ENCODE results near the gene CCS.
"Not testable (repeated sequence)": the region's sequence is repeated elsewhere in the genome, so short reads cannot be mapped to it uniquely, and the experiment has no call there.

The CCS gene

DNA sequence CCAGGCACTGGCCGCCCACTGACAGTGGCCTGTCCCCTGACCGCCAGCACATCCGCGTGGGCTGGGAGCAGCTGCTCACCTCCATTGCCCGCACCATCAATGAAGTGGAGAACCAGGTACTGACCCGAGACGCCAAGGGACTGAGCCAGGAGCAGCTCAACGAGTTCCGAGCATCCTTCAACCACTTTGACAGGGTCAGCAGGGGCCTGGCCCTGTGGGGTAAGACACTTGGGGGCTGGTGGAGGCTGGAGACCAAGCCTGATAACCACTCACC lies 31.1 kb upstream of the CCS start:
- no peak for DNase-seq

DNA sequence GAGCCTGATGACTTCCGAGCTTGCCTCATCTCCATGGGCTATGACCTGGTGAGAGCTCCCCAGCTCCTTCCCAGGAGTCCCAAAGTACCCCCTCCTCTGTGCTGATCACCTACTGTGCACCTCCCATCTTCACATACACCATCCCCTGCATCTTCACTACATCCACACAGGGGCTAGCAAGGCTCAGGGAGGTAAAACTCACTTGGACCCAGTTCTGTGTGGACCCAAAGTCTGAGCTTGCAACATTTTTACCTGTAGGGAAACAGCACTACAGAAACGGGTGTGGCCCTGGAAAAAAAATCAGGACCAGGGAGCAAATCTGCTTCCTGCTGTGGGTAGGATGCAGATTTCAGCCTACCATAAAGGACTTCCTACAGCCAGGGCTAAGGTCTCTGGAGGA lies 30.7 kb upstream of the CCS start:
- no peak for DNase-seq

DNA sequence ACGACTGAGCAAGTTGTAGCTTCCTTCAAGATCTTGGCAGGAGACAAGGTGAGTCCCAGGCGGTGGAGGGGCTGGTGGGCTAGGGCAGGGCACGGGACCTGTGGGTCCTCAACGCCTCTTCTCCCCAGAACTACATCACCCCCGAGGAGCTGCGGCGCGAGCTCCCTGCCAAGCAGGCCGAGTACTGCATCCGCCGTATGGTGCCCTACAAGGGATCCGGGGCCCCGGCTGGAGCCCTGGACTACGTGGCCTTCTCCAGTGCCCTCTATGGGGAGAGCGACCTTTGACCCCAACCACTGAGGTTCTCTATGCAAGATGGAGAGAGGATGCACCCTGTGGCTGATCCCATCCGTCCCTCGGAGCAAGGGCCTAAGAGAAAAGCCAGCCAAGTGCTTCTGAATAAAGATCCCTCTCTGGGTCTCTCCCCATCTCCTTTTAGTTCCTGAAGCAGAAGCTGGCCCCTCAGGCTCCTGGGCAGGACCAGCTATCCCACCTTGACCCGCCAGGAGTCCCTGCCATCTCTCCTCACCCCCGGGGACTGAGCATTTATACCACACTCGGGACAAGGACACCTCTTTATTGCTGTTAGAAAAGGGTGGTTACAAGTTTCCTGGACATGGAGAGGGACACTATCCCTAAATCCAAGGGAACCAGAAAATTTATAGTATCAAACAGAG lies 29.9 kb upstream of the CCS start:
- DNase-seq: no peak

DNA sequence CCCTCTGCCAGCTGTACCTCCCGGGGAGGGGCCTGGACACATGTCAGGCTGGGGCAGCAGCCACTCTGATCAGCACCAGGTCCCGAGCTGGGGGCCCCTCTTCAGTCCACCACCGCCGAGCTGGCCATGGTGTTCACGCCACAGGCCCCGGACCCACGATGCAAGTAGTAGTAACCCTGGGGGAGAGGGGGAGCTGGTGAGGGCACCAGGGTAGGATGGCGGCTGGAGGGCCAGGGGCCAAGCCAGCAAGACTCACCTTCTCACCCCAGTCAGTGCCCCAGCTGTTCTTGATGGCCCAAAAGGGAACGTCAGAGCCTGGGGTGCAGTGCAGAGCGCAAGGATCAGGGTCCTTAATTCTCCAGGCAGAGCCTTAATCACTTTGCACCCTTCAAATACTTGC lies 29.2 kb upstream of the CCS start:
- DNase-seq: no peak

DNA sequence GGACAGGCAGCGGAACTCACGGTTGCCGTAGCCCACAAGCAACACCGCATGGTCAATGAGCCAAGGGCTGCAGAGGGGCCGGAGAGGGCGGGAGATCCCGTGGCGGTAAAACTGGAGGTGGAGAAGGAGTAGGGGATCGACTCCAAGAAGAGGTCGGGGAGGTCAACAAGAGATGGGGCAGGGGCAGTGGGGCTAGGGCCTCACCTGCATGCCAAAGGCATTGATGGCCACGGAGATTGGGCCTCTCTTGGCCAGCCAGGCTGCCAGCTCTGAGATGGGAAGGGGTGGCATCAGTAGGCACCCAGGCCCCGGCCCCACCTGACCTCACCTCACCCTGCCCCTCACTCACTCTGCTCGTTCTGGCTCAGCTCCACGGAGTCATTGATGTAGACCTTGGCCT lies 28.4 kb upstream of the CCS start:
- no peak for DNase-seq

DNA sequence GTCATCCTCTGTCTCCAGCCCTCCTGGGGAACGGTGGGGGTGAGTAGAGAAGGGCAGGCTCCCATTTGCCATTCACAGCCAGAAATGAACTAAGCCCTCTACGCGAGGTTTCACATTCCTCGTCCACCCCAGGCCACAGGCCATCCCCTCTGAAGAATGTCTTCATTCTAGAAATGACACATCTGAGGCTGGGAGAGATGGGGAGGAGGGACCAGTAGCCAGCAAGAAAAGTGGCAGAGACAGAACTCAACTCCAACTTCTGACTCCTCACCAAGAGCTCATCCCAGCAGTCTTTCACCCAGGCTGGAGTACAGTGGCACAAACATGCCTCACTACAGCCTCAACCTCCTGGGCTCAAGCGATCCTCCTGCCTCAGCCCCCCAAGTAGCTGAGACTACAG lies 28.0 kb upstream of the CCS start:
- DNase-seq: no peak

DNA sequence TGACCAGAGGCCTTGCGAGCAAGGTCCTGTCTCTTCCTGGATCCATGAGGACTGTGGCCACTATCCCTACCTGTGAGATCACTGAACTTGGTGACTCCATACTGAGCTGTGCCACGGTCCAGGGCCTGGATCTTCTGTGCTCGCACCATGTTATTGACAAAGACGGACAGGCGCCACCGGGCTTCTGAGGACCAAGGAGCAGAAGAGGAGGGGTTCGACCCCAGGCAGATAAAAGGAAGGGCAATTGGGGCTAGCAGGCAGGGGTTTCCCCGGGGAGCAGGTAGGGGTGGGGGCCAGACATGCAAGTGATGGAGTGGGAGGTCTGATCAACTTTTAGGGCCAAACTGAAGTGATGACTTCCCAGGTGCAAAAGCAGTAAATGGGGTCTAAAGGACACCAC lies 26.8 kb upstream of the CCS start:
- no peak for DNase-seq

DNA sequence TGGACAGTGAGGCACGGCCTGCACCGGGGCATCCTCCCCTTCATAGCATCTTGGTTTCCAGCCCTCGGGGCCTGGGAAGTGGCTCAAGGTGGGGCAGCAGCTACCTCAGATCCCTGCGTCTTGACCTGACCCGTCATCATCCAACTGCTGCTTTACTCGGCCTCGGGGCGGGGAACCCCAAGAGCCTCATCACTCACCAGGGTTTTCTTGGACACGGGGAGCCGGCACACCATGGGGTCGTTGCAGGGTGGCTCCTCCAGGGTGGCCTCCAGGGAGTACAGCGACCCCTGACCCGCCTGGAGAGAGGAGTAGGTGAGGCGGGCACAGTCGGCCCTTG lies 25.2 kb upstream of the CCS start:
- no peak for DNase-seq

DNA sequence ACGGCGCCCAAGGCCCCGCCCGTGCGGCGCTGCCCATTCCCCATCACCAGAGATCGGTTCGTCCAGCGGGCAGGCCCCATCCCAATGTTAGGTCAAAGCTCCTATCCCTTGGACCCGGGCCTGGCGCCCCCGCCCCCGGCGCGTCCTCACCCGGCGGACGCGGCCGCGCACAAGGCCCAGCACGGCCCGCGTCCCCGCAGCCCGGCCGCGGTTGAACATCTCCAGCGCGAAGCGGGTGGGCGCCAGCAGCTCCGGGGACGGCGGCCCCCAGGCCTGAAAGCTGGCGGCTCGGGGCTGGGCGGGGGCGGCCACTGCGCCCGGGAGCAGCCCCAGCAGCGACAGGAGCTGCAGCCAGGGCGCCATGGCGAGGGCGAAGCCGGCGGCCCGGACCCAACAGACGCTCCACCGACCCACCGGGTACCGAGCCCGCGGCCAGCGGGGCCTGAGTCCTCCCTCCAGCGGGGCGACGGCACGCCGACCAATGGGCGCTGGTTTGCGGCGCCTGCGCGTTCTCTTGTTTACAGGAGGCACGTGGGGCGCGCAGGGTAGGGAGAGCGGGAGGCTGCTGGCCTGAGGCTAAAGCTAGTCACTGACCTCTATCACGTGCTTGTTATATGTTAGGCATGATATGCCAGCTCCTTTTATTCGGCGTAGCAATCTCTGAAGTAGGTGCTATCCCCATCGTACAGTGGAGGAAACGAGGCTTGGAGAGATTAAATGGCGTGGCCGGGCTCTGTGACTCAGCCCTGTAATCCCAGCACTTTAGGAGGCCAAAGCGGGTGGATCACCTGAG lies 24.7 kb upstream of the CCS start, which contains the start of gene CTSF:
TSS of gene CTSF (minus strand) at position 483 of the 793 bp plus-strand sequence. CDS start at position 363, 120 bp downstream.
- peak; percentile 51 to 70 for DNase-seq

DNA sequence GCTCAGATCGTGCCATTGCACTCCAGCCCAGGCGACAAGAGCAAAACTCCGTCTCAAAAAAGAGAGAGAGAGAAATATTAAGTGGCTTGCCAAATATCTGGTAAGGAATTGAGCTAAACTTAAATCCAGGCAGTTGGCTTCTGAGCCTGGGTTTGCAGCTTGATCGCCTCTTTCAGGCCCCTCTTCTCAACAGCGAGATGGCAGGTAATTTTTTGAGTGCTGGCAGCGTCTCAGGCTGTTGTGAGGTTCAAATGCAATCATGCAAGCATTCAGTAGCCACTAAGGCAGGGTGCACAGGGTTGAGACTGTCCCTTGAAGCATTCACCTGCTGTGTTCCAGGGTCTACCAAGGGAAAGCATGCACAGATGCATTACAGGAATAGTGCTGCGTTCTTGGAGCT lies 23.9 kb upstream of the CCS start:
- no peak for DNase-seq

DNA sequence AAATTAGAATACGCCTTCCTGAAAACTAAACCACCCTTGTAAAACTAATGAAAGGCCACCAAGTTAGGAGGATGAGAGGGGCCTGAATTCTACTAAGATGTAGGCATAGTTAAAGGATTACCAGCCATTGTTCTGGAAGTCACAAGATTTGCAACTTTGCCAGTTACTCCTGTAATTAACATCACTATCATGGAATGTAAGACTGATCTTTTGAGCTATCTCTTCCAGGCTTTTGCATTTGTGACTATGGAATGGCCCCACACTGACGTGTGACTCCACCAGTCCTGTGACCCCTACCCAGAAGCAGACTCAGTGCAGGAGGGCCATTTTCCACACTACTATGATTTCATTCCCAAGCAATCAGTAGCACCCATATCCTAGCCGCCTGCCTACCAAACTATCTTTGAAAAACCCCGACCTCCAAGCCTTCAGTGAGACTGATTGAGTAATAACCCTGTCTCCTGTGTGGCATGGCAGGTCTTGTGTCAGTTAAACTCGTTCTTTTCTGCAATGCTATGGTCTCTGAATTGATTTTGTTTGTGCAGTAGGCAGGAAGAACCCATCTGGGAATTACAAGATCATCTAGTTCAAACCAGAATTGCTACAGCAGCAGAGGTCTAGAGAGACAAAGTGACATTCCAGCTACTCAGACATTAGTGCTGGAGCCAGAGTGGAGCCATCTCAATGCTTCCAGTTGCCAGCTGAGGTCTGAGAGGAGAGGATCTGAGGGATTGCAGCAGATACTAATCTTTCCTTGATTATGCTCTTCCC lies 22.7 kb upstream of the CCS start:
- DNase-seq: no peak

DNA sequence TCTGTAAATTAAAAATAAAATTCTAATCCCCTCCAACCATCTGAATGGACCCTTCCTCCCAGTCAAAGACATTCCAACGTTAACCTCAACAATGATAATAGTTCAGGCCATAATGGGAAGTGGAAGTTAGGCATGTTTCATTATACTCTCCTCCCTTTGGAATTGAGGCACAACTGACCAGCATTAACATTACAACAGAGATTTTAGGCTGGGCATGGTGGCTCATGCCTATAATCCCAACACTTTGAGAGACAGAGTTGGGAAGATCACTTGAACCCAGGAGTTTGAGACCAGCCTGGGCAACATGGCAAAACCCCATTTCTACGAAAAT lies 22.2 kb upstream of the CCS start:
- DNase-seq: no peak

DNA sequence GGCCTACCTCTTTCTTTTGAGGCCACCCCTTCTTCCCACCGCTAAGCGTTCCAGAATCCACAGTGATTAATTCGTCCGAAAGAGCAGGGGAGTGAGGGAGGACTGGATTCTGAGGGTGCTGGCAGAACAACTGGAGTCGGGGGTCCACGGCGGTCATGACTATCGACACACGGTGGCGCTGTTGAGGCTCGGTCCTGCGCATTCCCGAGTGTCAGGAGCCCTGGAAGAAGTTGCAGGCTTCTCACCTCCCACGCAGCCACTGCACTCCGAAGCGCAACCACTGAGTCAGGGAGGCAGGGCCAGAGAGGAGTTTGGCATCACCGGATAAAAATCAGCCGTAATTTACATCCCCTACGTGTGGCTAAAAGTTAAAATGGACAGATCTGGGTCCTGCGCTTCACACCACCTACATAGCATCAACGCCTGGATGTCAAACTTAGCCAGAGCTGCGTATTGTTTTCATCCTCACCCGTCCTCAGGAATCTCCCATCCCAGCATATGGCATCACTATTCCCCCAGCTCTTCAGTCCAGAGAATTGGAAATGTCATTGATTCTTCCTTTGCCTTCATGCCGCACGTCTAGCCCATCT lies 13.9 kb upstream of the CCS start:
- peak; percentile 41 to 44 for DNase-seq

DNA sequence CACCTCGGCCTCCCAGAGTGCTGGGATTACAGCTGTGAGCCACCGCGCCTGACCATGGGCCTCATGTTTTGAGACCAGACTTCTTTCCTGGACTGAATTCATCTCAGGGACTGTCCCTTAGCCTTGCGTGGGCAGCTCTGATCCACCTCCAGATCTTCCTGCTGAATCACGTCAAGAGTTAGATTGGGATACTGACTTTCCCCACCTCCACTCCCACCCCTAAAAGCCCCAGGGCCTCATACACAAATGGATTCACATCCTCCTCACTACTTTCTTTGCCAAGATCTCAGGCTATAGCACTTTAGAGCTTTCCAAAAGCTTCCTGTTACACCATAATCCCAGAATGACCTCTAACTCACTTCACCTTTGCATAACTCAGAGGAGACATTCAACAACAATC lies 12.2 kb upstream of the CCS start:
- DNase-seq: no peak

DNA sequence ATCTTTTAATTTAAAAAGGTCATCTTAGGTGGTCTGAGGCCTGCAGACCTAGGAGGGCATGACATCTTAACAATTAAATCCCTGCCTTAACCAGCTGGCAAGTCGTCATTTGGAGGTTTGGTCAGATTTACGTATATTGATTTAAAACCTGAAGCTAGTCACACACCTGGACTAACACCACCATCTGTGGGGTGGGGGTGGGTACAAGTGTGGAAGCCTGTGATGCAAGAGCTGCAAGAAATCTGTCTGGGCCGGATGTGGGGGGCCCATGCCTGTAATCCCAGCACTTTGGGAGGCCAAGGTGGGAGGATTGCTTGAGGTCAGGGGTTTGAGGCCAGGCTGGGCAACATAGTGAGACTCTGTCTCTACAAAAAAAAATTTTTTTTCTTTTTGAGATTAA lies 11.7 kb upstream of the CCS start:
- no peak for DNase-seq

DNA sequence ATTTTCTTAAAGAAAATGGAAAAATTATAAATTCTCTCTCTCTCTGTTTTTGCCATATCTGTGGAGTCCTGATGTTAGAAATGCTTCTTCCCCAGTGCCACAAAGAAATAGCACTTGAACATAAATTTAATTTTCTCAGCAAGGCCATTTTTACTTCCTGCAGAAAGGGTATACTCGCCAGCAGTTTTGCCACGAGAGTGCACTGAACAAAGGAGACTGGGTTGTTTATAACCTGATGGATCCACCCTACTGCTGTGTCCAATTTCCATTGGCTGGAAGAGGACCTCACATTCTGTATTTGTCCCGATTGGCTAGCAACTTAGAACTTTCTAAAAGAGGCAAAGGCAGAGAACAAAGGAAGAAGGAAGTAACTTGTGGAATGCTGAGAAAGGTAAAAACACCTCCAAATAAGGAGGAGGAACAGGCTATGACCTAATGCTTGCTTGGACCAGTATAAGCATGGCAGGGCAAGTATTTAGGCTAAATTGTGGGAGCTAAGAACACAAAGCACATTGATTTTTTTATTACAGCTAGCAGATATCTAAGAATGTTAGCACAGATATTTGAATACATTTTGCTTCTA lies 10.3 kb upstream of the CCS start:
- DNase-seq: not testable (repeated sequence)

DNA sequence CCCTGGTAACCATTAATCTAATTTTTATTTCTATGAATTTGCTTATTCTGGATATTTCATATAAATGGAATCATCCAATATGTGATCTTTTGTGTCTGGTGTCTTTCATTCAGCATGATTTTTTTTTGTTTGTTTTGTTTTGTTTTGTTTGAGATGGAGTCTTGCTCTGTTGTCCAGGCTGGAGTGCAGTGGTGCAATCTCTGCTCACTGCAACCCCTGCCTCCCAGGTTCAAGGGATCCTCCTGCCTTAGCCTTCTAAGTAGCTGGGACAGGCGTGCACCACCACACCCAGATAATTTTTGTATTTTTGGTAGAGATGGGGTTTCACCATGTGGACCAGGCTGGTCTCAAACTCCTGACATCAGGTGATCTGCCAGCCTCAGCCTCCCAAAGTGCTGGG lies 7.5 kb upstream of the CCS start:
- not testable (repeated sequence) for DNase-seq

DNA sequence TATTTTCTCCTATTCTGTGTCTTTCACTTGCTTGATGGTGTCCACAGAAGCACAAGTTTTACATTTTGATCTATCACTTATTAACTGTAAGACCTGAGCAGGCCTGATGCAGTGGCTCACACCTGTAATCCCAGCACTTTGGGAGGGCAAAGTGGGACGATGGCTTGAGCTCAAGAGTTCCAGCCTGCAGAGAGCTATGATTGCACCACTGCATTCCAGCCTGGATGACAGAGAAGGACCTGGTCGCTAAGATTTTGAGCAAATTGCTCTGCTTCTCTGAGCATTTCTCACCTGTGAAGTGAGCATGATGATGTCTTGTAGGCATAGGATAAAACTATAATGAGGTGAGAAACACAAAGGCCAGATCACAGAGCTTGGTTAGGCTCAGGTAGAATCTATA lies 6.8 kb upstream of the CCS start:
- DNase-seq: no peak

DNA sequence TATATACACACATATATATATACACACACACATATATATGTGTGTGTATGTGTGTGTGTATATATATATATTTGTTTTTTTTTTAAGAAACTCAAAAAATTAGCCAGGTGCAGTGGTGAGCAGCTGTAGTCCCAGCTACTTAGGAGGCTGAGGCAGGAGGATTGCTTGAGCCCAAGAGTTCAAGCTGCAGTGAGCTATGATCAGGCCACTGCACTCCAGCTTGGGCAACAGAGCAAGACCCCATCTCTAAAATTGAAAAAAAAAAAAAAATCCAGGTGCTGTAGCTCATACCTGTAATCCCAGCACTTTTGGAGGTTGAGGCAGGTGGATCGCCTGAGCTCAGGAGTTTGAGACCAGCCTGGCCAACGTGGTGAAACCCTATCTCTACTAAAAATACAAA lies 3.7 kb upstream of the CCS start:
- not testable (repeated sequence) for DNase-seq

DNA sequence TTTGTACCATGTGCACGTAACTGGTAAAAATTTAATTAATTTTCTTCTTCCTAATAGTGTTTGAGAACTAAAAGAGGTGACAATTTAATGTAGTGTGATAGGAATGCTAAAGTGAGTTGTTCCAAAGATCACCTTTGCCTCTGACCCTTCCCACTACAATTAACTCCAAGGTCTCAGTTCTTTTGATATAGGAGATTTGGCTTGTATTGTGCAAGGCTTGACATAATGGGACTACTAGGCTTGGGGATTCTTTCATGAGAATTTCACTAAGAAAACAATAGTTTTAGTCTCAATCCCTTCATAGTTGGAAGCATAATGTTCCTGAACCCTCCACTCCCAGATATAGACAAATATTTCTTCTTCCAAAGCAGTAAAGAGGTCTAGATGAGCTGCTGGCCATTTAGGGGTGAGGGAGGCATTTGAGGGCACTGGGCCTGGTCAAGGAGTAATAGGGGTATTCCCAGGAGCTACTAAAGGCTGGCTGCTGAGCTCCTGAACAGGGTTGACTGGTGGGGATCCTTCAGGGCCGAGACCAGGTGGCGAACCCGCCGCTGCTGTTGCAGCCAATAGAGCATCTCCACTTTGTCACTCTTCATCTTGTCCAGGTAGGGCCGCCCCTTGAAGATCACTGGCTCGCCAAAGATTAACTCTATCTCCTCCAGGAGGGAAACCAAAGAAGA lies 2.8 kb upstream of the CCS start:
- no peak for DNase-seq

DNA sequence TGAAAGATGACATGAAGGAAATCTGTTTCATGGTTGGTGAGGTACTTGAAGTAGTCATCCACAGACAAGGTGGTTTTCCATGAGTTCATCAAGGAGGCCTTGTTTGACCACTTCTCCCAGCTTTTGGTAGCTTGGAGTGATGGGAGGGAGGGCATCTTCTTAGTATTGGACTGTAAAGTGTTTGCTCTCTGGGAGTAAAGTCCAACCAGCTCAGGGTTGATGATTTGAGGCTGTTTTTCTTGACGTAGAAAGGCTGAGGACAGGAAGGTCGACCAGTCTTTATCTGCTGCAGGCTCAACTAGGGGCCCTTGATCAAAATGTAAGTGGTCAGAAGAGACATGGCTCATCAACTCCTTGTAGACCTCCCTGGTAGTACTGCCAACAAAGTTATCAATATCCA lies 1.8 kb upstream of the CCS start:
- DNase-seq: no peak

DNA sequence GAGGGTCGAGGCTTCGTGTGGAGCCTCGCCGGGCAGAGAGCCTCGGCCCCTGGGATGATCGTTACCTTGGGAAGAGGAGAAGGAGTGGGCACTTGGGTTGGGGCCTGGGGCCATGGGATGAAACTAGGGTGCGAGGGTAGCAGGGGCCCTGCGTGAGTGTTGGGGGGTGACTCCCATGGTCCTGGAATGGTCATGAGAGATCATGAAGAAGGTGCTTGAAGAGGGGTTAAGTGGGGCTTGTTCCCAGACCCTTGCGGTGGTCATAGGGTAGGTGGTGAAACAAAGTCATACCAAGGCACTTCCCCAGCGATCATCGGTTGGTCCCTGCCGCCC lies 284 bp downstream of the CCS start:
- no peak for DNase-seq

DNA sequence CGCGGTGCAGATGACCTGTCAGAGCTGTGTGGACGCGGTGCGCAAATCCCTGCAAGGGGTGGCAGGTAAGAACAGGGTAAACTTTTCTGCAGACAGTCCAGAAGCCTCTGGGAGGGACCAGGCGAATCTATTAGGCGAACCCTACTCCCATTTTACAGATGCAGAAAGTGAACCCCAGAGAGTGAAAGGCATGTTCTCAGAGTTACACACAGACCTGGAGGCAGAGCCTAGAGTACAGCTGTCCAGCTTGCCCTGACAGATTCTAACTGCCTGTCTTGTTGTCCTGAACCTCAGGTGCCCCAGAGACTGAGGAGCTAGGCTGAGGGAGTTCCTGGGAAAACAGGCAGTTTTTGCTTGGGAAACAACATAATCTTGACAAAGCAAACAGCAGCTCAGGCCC lies 665 bp downstream of the CCS start:
- DNase-seq: no peak
